SK-N-SH (cell line): ENCODE measurements around the gene QTRT2. TPM values are rescaled to one million over a fixed set of nuclear protein-coding genes. Genes with fewer than 3 reads are reported as not detected.

Source experiments
- CTCF ChIA-PET: fragments of 300-600, 350-600 bp; formaldehyde crosslinking; extraction: SDS; loops from one replicate; lab custom pipeline; 2021; lab: Yijun Ruan, JAX
- POLR2A ChIA-PET: fragments of 350-600 bp; sonication (Branson Sonifier 250); formaldehyde crosslinking; extraction: SDS; loops from one replicate; lab custom pipeline; 2020; ENCODE audit warnings: antibody characterized with exemption, inconsistent platforms; lab: Yijun Ruan, JAX
- DNase-seq: peaks from one replicate; pipeline ENCODE4 v3.0.0; 2012
- H2AFZ ChIP-seq: fragments of 200-600 bp; sonication (generic); 2 replicates; pipeline ENCODE4 v1.8.1; 2016; ENCODE audit warnings: antibody characterized with exemption, mild to moderate bottlenecking, low read depth
- H3F3A ChIP-seq: fragments of 200-600 bp; sonication (generic); replicated peaks from 2 replicates; pipeline ENCODE3; 2016; ENCODE audit warnings: antibody characterized with exemption, mild to moderate bottlenecking; ENCODE audit not compliant: insufficient read depth
- H3K27ac ChIP-seq, 2 experiments: fragments of 200-500 bp in 1 of 2; fragments of 200-600 bp in 1 of 2; sonication (Bioruptor generic) in 1 of 2; sonication (generic), shearing (Covaris generic) in 1 of 2; 2 replicates each; pipeline versions ENCODE4 v1.5.1 to v1.6.1; 2014 to 2016; ENCODE audit warnings: low read depth in 2 of 2, inconsistent platforms in 1 of 2, low read length in 1 of 2, mild to moderate bottlenecking in 1 of 2, mixed read lengths in 1 of 2
- H3K27me3 ChIP-seq: fragments of 200-600 bp; sonication (generic), shearing (Covaris generic); 2 replicates; pipeline ENCODE4 v1.6.1; 2016; ENCODE audit warnings: mixed run types; ENCODE audit not compliant: insufficient read depth
- H3K36me3 ChIP-seq, 2 experiments: fragments of 200-500 bp in 1 of 2; fragments of 200-600 bp in 1 of 2; sonication (Bioruptor generic) in 1 of 2; sonication (generic) in 1 of 2; replicated peaks in 1 of 2; 2 replicates each; pipeline versions ENCODE3 to v1.5.1; 2014 to 2016; ENCODE audit warnings: low read length in 1 of 2, mild to moderate bottlenecking in 1 of 2; ENCODE audit not compliant: insufficient read depth in 2 of 2, control insufficient read depth in 1 of 2
- H3K4me1 ChIP-seq, 2 experiments: fragments of 200-500 bp in 1 of 2; fragments of 200-600 bp in 1 of 2; sonication (Bioruptor generic) in 1 of 2; sonication (generic), shearing (Covaris generic) in 1 of 2; 2 replicates each; pipeline versions ENCODE4 v1.5.1 to v1.6.1; 2014 to 2016; ENCODE audit warnings: low read depth in 1 of 2, low read length in 1 of 2, mixed run types in 1 of 2; ENCODE audit not compliant: insufficient read depth in 2 of 2, control insufficient read depth in 1 of 2
- H3K4me2 ChIP-seq: fragments of 200-600 bp; sonication (generic), shearing (Covaris generic); 2 replicates; pipeline ENCODE4 v1.6.1; 2017; ENCODE audit warnings: mixed run types
- H3K4me3 ChIP-seq, 2 experiments: fragments of 200-500 bp in 1 of 2; fragments of 200-600 bp in 1 of 2; sonication (Bioruptor generic) in 1 of 2; sonication (generic), shearing (Covaris generic) in 1 of 2; 2 replicates each; pipeline versions ENCODE4 v1.5.1 to v1.8.1; 2014 to 2016; ENCODE audit warnings: low read depth in 2 of 2, inconsistent platforms in 1 of 2, low read length in 1 of 2, mild to moderate bottlenecking in 1 of 2, mixed read lengths in 1 of 2, moderate library complexity in 1 of 2
- H3K79me2 ChIP-seq: fragments of 200-600 bp; sonication (generic); 2 replicates; pipeline ENCODE4 v1.8.1; 2017; ENCODE audit warnings: mild to moderate bottlenecking; ENCODE audit not compliant: insufficient read depth
- H3K9ac ChIP-seq: fragments of 200-600 bp; sonication (generic); 2 replicates; pipeline ENCODE4 v1.6.1; 2017; ENCODE audit warnings: mixed run types
- H3K9me2 ChIP-seq: fragments of 200-600 bp; sonication (generic); 2 replicates; pipeline ENCODE4 v1.6.1; 2017; ENCODE audit warnings: mixed run types
- H3K9me3 ChIP-seq: fragments of 200-600 bp; sonication (generic); 2 replicates; pipeline ENCODE4 v1.6.1; 2017; ENCODE audit warnings: mixed run types, mild to moderate bottlenecking, moderate library complexity
- H4K20me1 ChIP-seq: fragments of 200-600 bp; sonication (generic); 2 replicates; pipeline ENCODE4 v1.6.1; 2017; ENCODE audit warnings: mild to moderate bottlenecking, mixed run types; ENCODE audit not compliant: insufficient read depth
- EZH2phosphoT487 ChIP-seq: fragments of 200-600 bp; sonication (generic); IDR thresholded peaks from 2 replicates; pipeline ENCODE4 v1.6.1; 2017; ENCODE audit warnings: low read depth, mixed run types, mild to moderate bottlenecking, antibody characterized with exemption, moderate library complexity, borderline replicate concordance
- FOSL2 ChIP-seq: IDR thresholded peaks from 2 replicates; pipeline ENCODE4 v1.4.0; 2012; ENCODE audit warnings: low read depth, mild to moderate bottlenecking, moderate library complexity, borderline replicate concordance
- FOXM1 ChIP-seq: IDR thresholded peaks from 2 replicates; pipeline ENCODE4 v1.4.0; 2012; ENCODE audit warnings: low read depth, mild to moderate bottlenecking
- GABPA ChIP-seq: IDR thresholded peaks from 2 replicates; pipeline ENCODE4 v1.4.0; 2012; ENCODE audit warnings: low read depth, mild to moderate bottlenecking
- IRF3 ChIP-seq: fragments of 150-350 bp; IDR thresholded peaks from 2 replicates; pipeline ENCODE4 v1.6.1; 2016; ENCODE audit warnings: mild to moderate bottlenecking, low read depth, low read length
- JUND ChIP-seq: IDR thresholded peaks from 2 replicates; pipeline ENCODE4 v1.4.0; 2012
- MAX ChIP-seq: IDR thresholded peaks from 2 replicates; pipeline ENCODE4 v1.4.0; 2012; ENCODE audit warnings: low read depth
- MEF2A ChIP-seq: IDR thresholded peaks from 2 replicates; pipeline ENCODE4 v1.4.0; 2012; ENCODE audit warnings: low read depth, borderline replicate concordance
- NFIC ChIP-seq: IDR thresholded peaks from 2 replicates; pipeline ENCODE4 v1.4.0; 2012; ENCODE audit warnings: borderline replicate concordance
- NRF1 ChIP-seq: IDR thresholded peaks from 2 replicates; pipeline ENCODE4 v1.6.1; 2012; ENCODE audit warnings: low read depth, mild to moderate bottlenecking, low read length
- RAD21 ChIP-seq: IDR thresholded peaks from 2 replicates; pipeline ENCODE4 v1.6.1; 2012; ENCODE audit warnings: mild to moderate bottlenecking, low read length
- RFX5 ChIP-seq: IDR thresholded peaks from 2 replicates; pipeline ENCODE4 v1.6.1; 2012; ENCODE audit warnings: mild to moderate bottlenecking, improper control_type of control experiment, low read length
- RXRA ChIP-seq: IDR thresholded peaks from 2 replicates; pipeline ENCODE4 v1.4.0; 2012; ENCODE audit warnings: low read depth, mild to moderate bottlenecking, borderline replicate concordance
- SMC3 ChIP-seq: IDR thresholded peaks from 2 replicates; pipeline ENCODE4 v1.6.1; 2012; ENCODE audit warnings: low read depth, low read length, improper control_type of control experiment
- TAF1 ChIP-seq: IDR thresholded peaks from 2 replicates; pipeline ENCODE4 v1.6.1; 2012; ENCODE audit warnings: low read depth, mild to moderate bottlenecking, low read length, moderate library complexity, borderline replicate concordance
- WGBS: methylation state at CpG from one replicate; pipeline ENCODE4 v1.1.6; 2017; ENCODE audit warnings: low lambda C conversion rate; 5-methylcytosine and 5-hydroxymethylcytosine counted together
- polyA plus RNA-seq, 3 experiments: library from polyadenylated mRNA; depleted of rRNA; stranded (reverse); fragments of >200 nt; gene quantifications; 2 replicates each; pipeline ENCODE4 v1.2.3, GENCODE V29; 2012
- TF ChIP-seq, protein P1 (sequence below): IDR thresholded peaks from 2 replicates; pipeline ENCODE4 v1.4.0; 2012; ENCODE audit warnings: low read depth, borderline replicate concordance
- TF ChIP-seq, protein P2 (sequence below): IDR thresholded peaks from 2 replicates; pipeline ENCODE4; 2012
- TF ChIP-seq, protein P3 (sequence below): IDR thresholded peaks from 2 replicates; pipeline ENCODE4 v1.6.1; 2012; ENCODE audit warnings: mild to moderate bottlenecking, low read depth, low read length, moderate library complexity

Gene QTRT2
- polyA plus RNA-seq, 1 of the 3 experiments (the other 2 are of a cell fraction) = 6.2 TPM

DNA sequence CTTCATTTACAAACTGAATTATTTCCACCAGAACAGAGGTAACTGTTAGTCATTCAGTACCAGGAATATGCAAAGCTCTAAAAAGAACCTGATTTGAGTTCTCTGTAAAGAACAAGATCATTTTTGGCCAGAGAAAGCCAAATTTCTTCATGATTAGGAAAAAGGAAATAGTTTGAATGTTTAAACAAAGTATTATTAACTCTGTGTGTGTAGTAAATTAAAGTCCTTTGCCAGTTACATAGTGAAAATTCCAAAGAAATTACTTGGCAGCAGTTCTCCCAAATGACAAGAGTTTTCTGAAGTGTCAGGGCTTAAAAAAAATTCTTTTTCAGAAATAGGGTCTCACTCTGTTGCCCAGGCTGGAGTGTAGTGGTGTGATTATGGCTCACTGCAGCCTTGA lies 24.5 kb downstream of the QTRT2 start:
- peak overlapping the region in 1 of 2 experiments; percentile 38; a peak in 2 of 4 replicates for H3K27ac ChIP-seq
- no peaks in the 10 kb centered on the region for H3K9me3 ChIP-seq
- no peaks in the 10 kb centered on the region for H3K27me3 ChIP-seq
- no peak overlapping the region for H3K4me3 ChIP-seq
- peak overlapping the region; percentile 28; the same call in 1 of the 2 replicates for H3K4me2 ChIP-seq
- CTCF ChIA-PET = interaction anchor here (1.0 kb wide), 1 partner anchor 210 kb away, joined by 3 read pairs; no protein-coding TSS in a partner anchor
- POLR2A ChIA-PET = no interaction called here
- H3F3A ChIP-seq = peaks cover 18% of the 10 kb centered on the region
- H3K79me2 ChIP-seq = no peaks in the 10 kb centered on the region
- no peaks in the 10 kb centered on the region for H4K20me1 ChIP-seq
- peaks cover 47 to 59% of the 10 kb centered on the region in 2 experiments for H3K36me3 ChIP-seq
- no peak overlapping the region for H2AFZ ChIP-seq
- TF ChIP-seq MEF2A (no peak), MAX (no peak), NFIC (no peak), NRF1 (no peak), FOXM1 (no peak), JUND (no peak), RXRA (no peak), RFX5 (no peak), TAF1 (no peak), RAD21 (no peak)
- TF ChIP-seq, protein P1, sequence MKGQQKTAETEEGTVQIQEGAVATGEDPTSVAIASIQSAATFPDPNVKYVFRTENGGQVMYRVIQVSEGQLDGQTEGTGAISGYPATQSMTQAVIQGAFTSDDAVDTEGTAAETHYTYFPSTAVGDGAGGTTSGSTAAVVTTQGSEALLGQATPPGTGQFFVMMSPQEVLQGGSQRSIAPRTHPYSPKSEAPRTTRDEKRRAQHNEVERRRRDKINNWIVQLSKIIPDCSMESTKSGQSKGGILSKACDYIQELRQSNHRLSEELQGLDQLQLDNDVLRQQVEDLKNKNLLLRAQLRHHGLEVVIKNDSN = no peak
- TF ChIP-seq, protein P2, sequence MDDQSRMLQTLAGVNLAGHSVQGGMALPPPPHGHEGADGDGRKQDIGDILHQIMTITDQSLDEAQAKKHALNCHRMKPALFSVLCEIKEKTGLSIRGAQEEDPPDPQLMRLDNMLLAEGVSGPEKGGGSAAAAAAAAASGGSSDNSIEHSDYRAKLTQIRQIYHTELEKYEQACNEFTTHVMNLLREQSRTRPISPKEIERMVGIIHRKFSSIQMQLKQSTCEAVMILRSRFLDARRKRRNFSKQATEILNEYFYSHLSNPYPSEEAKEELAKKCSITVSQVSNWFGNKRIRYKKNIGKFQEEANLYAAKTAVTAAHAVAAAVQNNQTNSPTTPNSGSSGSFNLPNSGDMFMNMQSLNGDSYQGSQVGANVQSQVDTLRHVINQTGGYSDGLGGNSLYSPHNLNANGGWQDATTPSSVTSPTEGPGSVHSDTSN = no peak
- TF ChIP-seq, protein P3, sequence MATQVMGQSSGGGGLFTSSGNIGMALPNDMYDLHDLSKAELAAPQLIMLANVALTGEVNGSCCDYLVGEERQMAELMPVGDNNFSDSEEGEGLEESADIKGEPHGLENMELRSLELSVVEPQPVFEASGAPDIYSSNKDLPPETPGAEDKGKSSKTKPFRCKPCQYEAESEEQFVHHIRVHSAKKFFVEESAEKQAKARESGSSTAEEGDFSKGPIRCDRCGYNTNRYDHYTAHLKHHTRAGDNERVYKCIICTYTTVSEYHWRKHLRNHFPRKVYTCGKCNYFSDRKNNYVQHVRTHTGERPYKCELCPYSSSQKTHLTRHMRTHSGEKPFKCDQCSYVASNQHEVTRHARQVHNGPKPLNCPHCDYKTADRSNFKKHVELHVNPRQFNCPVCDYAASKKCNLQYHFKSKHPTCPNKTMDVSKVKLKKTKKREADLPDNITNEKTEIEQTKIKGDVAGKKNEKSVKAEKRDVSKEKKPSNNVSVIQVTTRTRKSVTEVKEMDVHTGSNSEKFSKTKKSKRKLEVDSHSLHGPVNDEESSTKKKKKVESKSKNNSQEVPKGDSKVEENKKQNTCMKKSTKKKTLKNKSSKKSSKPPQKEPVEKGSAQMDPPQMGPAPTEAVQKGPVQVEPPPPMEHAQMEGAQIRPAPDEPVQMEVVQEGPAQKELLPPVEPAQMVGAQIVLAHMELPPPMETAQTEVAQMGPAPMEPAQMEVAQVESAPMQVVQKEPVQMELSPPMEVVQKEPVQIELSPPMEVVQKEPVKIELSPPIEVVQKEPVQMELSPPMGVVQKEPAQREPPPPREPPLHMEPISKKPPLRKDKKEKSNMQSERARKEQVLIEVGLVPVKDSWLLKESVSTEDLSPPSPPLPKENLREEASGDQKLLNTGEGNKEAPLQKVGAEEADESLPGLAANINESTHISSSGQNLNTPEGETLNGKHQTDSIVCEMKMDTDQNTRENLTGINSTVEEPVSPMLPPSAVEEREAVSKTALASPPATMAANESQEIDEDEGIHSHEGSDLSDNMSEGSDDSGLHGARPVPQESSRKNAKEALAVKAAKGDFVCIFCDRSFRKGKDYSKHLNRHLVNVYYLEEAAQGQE = no peak
- no peak for DNase-seq
- H3K4me1 ChIP-seq = peaks cover 0 to 9% of the 10 kb centered on the region in 2 experiments; a peak in 3 of 4 replicates
- H3K9ac ChIP-seq = no peak overlapping the region
- H3K9me2 ChIP-seq = no peaks in the 10 kb centered on the region

DNA sequence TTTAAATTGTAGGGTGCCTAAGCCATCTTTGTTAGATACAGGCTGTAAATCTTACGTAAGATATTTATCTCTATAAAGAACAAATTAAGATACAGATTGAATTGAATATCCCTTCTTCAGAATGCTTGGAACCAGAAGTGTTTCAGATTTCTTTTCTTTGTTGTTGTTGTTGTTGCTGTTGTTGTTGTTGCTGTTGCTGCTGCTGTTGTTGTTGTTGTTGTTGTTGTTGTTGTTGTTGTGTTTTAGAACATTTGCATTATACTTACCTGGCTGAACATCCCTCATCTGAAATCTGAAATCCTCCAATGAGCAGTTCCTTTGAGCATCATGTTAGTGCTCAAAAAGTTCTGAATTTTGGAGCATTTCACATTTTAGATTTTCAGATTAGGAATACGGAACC lies 26.6 kb downstream of the QTRT2 start:
- H3K9me2 ChIP-seq = no peaks in the 10 kb centered on the region
- H3K36me3 ChIP-seq = peaks cover 42 to 59% of the 10 kb centered on the region in 2 experiments
- H3K4me1 ChIP-seq = peaks cover 0 to 9% of the 10 kb centered on the region in 2 experiments; a peak in 3 of 4 replicates
- H4K20me1 ChIP-seq = no peaks in the 10 kb centered on the region
- 92% methylated on average over 2 of the region's 2 CpGs for WGBS
- peaks cover 14% of the 10 kb centered on the region for H3F3A ChIP-seq
- H3K27ac ChIP-seq = no peak overlapping the region
- no peak overlapping the region for H3K4me2 ChIP-seq
- POLR2A ChIA-PET = no interaction called here
- CTCF ChIA-PET = no interaction called here
- no peaks in the 10 kb centered on the region for H3K9me3 ChIP-seq
- H3K79me2 ChIP-seq = no peaks in the 10 kb centered on the region
- H3K27me3 ChIP-seq = no peaks in the 10 kb centered on the region
- H3K9ac ChIP-seq = no peak overlapping the region
- no peak for DNase-seq
- H3K4me3 ChIP-seq = no peak overlapping the region
- no peak overlapping the region for H2AFZ ChIP-seq
- TF ChIP-seq NFIC (no peak), EZH2phosphoT487 (no peak), IRF3 (no peak), MAX (no peak), SMC3 (no peak), GABPA (no peak), FOSL2 (no peak)
- TF ChIP-seq, protein P2 = no peak
